Mesendoderm (in vitro differentiated cells): Measurements from ENCODE around the gene ORAI1. TPM values are rescaled to one million over a fixed set of nuclear protein-coding genes. Genes with fewer than 3 reads are reported as not detected.

Experiments used
- small RNA-seq: library from polyadenylated mRNA; stranded (forward); fragments of <200 nt; extraction: miRNeasy Mini kit (QIAGEN cat#:217004); gene quantifications from one replicate; pipeline ENCODE3, GENCODE V24; 2013; ENCODE audit not compliant: insufficient read depth

The ORAI1 gene

Small RNAs within 50 kb of the gene (small RNA-seq; reads per million reads assigned to genes)
- gene RNU6-1004P, result not detected
